GM21423 (cell line): ENCODE measurements around the gene TENT5C.

ENCODE experiments used
- ATAC-seq: cut with Tn5 transposase; IDR thresholded peaks from one replicate; pipeline ENCODE4 v1.9.1; 2021; ENCODE audit warnings: mild to moderate bottlenecking, moderate library complexity; ENCODE audit not compliant: unreplicated experiment

TENT5C gene

GRCh38 chr1:117572546-117572945, 33.3 kb upstream of the TENT5C start:
- ATAC-seq: no peak

- ATAC-seq: no peak
Measured at GRCh38 chr1:117573386-117574023, 32.3 kb upstream of the TENT5C start.

- no peak for ATAC-seq
Measured at GRCh38 chr1:117574161-117574835, 31.6 kb upstream of the TENT5C start.

GRCh38 chr1:117575586-117576225, 30.1 kb upstream of the TENT5C start:
- ATAC-seq: no peak

- no peak for ATAC-seq
Measured at GRCh38 chr1:117576236-117576635, 29.6 kb upstream of the TENT5C start.

- no peak for ATAC-seq
Measured at GRCh38 chr1:117577191-117577885, 28.5 kb upstream of the TENT5C start.

- ATAC-seq: no peak
Measured at GRCh38 chr1:117578466-117578865, 27.4 kb upstream of the TENT5C start.

GRCh38 chr1:117579221-117579906, 26.5 kb upstream of the TENT5C start:
- no peak for ATAC-seq

- no peak for ATAC-seq
Measured at GRCh38 chr1:117580436-117580835, 25.4 kb upstream of the TENT5C start.

GRCh38 chr1:117580882-117581281, 25.0 kb upstream of the TENT5C start:
- ATAC-seq: no peak

- no peak for ATAC-seq
Measured at GRCh38 chr1:117581391-117581943, 24.4 kb upstream of the TENT5C start.

GRCh38 chr1:117582451-117582850, 23.4 kb upstream of the TENT5C start:
- no peak for ATAC-seq

- ATAC-seq: no peak
Measured at GRCh38 chr1:117583247-117583646, 22.6 kb upstream of the TENT5C start.

- no peak for ATAC-seq
Measured at GRCh38 chr1:117584181-117584580, 21.7 kb upstream of the TENT5C start.

- ATAC-seq: no peak
Measured at GRCh38 chr1:117585086-117585485, 20.8 kb upstream of the TENT5C start.

- ATAC-seq: no peak
Measured at GRCh38 chr1:117586337-117586736, 19.5 kb upstream of the TENT5C start.

GRCh38 chr1:117586747-117587498, 18.9 kb upstream of the TENT5C start:
- ATAC-seq: no peak

GRCh38 chr1:117587499-117588356, 18.1 kb upstream of the TENT5C start:
- ATAC-seq: no peak

GRCh38 chr1:117589544-117589943, 16.3 kb upstream of the TENT5C start:
- ATAC-seq: no peak
